Measurements from ENCODE around the gene WSCD2.

Gene WSCD2

GRCh38 chr12:108285016-108285415, 155.9 kb downstream of the WSCD2 start:
- WGBS (ENCODE audit: extremely low coverage, insufficient coverage, low lambda C conversion rate) = no CpG with 5 or more reads among the region's 2 CpGs
- DNase-seq = no peak
- H3K36me3 ChIP-seq (ENCODE audit: control insufficient read depth, insufficient read depth, low read length) = no peaks in the 10 kb centered on the region

DNA sequence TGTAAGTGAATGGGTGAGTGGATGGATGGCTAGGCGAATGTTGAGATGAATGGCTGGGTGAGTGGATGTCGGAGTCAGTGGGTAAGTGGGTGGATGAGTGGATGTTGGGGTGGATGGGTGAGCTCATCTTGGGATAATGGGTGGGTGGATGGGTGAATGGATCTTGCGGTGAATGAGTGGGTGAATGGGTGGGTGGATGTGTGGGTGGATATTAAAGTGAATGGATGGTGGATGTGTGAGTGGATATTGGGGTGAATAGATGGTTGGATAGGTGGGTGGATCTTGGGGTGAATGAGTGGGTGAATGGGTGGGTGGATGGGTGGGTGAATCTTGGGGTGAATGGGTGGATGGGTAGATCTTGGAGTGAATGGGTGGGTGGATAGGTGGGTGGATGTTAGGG, 158.1 kb downstream of the WSCD2 start:
- no peaks in the 10 kb centered on the region for H3K36me3 ChIP-seq (ENCODE audit: control insufficient read depth, insufficient read depth, low read length)
- H4K8ac ChIP-seq (ENCODE audit: low read depth, low read length) = no peak overlapping the region
- no peak overlapping the region for H2AK5ac ChIP-seq (ENCODE audit: low read length)
- H3K23ac ChIP-seq (ENCODE audit: low read length) = no peak overlapping the region
- H3K4me1 ChIP-seq (ENCODE audit: control insufficient read depth, low read depth, low read length) = peaks cover 2% of the 10 kb centered on the region
- WGBS (ENCODE audit: extremely low coverage, insufficient coverage, low lambda C conversion rate) = 100% methylated on average over 1 of the region's 3 CpGs
- no peak for DNase-seq
- H3K27ac ChIP-seq (ENCODE audit: low read depth, low read length) = no peak overlapping the region
- no peak overlapping the region for H3K4me3 ChIP-seq (ENCODE audit: low read length)
- H3K79me1 ChIP-seq (ENCODE audit: low read length) = no peaks in the 10 kb centered on the region
- H3K79me2 ChIP-seq (ENCODE audit: control insufficient read depth, insufficient read depth, low read length) = no peaks in the 10 kb centered on the region
- H3K56ac ChIP-seq (ENCODE audit: low read length) = no peak overlapping the region
- H3K9ac ChIP-seq (ENCODE audit: low read length) = no peak overlapping the region
- no peak overlapping the region for H3K4me2 ChIP-seq (ENCODE audit: low read length)
- no peak overlapping the region for H2BK5ac ChIP-seq (ENCODE audit: low read length)
- no peak overlapping the region for H2BK120ac ChIP-seq (ENCODE audit: low read depth, low read length)
- H4K5ac ChIP-seq (ENCODE audit: low read length) = no peak overlapping the region
- no peak overlapping the region for H3K18ac ChIP-seq (ENCODE audit: low read length)
- H3K27me3 ChIP-seq (ENCODE audit: insufficient read depth, low read length, poor library complexity) = no peaks in the 10 kb centered on the region
- no peak overlapping the region for H2BK15ac ChIP-seq (replicated peaks; ENCODE audit: low read depth)
- H3K4ac ChIP-seq (ENCODE audit: low read depth, low read length) = no peak overlapping the region

More at GRCh38 chr12:108285016-108285415, 155.9 kb downstream of the WSCD2 start:
- no peak overlapping the region for H3K4me3 ChIP-seq (ENCODE audit: low read length)
- H3K79me2 ChIP-seq (ENCODE audit: control insufficient read depth, insufficient read depth, low read length) = no peaks in the 10 kb centered on the region
- H2BK120ac ChIP-seq (ENCODE audit: low read depth, low read length) = no peak overlapping the region
- H3K27ac ChIP-seq (ENCODE audit: low read depth, low read length) = no peak overlapping the region
- H3K9ac ChIP-seq (ENCODE audit: low read length) = no peak overlapping the region
- H2BK15ac ChIP-seq (replicated peaks; ENCODE audit: low read depth) = no peak overlapping the region
- no peak overlapping the region for H2BK5ac ChIP-seq (ENCODE audit: low read length)
- H3K4me1 ChIP-seq (ENCODE audit: control insufficient read depth, low read depth, low read length) = peaks cover 2% of the 10 kb centered on the region
- H3K79me1 ChIP-seq (ENCODE audit: low read length) = no peaks in the 10 kb centered on the region
- no peak overlapping the region for H3K4ac ChIP-seq (ENCODE audit: low read depth, low read length)
- no peaks in the 10 kb centered on the region for H3K27me3 ChIP-seq (ENCODE audit: insufficient read depth, low read length, poor library complexity)
- H2AK5ac ChIP-seq (ENCODE audit: low read length) = no peak overlapping the region
- no peak overlapping the region for H3K4me2 ChIP-seq (ENCODE audit: low read length)
- H4K5ac ChIP-seq (ENCODE audit: low read length) = no peak overlapping the region
- H3K56ac ChIP-seq (ENCODE audit: low read length) = no peak overlapping the region
- H3K23ac ChIP-seq (ENCODE audit: low read length) = no peak overlapping the region
- no peak overlapping the region for H4K8ac ChIP-seq (ENCODE audit: low read depth, low read length)
- H3K18ac ChIP-seq (ENCODE audit: low read length) = no peak overlapping the region

GRCh38 chr12:108289350-108290161, 160.5 kb downstream of the WSCD2 start:
- WGBS (ENCODE audit: extremely low coverage, insufficient coverage, low lambda C conversion rate) = no CpG with 5 or more reads among the region's 11 CpGs
- no peak overlapping the region for H2BK120ac ChIP-seq (ENCODE audit: low read depth, low read length)

DNA sequence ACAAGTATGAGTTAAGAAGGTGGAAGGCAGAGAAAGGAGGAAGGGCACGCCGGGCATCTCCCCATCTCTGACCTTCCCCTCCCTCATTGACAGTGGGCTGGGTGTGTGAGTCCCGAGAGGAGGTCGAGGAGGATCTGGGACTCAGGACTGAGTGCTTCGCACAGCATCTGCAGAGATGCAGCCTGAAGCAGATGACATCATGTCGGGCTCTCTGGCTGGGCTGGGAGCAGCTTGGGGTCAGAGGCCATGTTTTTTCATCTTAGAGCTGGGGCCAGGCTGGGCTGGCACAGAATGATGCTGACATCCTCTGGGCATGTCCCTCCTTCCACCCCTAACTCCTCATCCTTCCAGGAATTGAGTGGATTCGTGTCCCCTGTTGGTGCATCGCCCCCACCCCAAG, 166.6 kb downstream of the WSCD2 start:
- H3K36me3 ChIP-seq (ENCODE audit: control insufficient read depth, insufficient read depth, low read length) = no peaks in the 10 kb centered on the region
- WGBS (ENCODE audit: extremely low coverage, insufficient coverage, low lambda C conversion rate) = no CpG with 5 or more reads among the region's 8 CpGs

More at GRCh38 chr12:108289350-108290161, 160.5 kb downstream of the WSCD2 start:
- H3K23ac ChIP-seq (ENCODE audit: low read length) = no peak overlapping the region
- H3K4me1 ChIP-seq (ENCODE audit: control insufficient read depth, low read depth, low read length) = peaks cover 2% of the 10 kb centered on the region
- no peaks in the 10 kb centered on the region for H3K36me3 ChIP-seq (ENCODE audit: control insufficient read depth, insufficient read depth, low read length)
- H3K27me3 ChIP-seq (ENCODE audit: insufficient read depth, low read length, poor library complexity) = no peaks in the 10 kb centered on the region
- DNase-seq = no peak
- H3K56ac ChIP-seq (ENCODE audit: low read length) = no peak overlapping the region
- H3K4ac ChIP-seq (ENCODE audit: low read depth, low read length) = no peak overlapping the region
- no peak overlapping the region for H4K8ac ChIP-seq (ENCODE audit: low read depth, low read length)
- no peak overlapping the region for H2BK5ac ChIP-seq (ENCODE audit: low read length)
- no peak overlapping the region for H2AK5ac ChIP-seq (ENCODE audit: low read length)
- no peak overlapping the region for H3K4me3 ChIP-seq (ENCODE audit: low read length)
- no peak overlapping the region for H3K27ac ChIP-seq (ENCODE audit: low read depth, low read length)
- H3K18ac ChIP-seq (ENCODE audit: low read length) = no peak overlapping the region
- no peak overlapping the region for H2BK15ac ChIP-seq (replicated peaks; ENCODE audit: low read depth)
- H3K79me2 ChIP-seq (ENCODE audit: control insufficient read depth, insufficient read depth, low read length) = no peaks in the 10 kb centered on the region
- H3K9ac ChIP-seq (ENCODE audit: low read length) = no peak overlapping the region
- H3K4me2 ChIP-seq (ENCODE audit: low read length) = no peak overlapping the region
- H4K5ac ChIP-seq (ENCODE audit: low read length) = no peak overlapping the region
- H3K79me1 ChIP-seq (ENCODE audit: low read length) = no peaks in the 10 kb centered on the region

DNA sequence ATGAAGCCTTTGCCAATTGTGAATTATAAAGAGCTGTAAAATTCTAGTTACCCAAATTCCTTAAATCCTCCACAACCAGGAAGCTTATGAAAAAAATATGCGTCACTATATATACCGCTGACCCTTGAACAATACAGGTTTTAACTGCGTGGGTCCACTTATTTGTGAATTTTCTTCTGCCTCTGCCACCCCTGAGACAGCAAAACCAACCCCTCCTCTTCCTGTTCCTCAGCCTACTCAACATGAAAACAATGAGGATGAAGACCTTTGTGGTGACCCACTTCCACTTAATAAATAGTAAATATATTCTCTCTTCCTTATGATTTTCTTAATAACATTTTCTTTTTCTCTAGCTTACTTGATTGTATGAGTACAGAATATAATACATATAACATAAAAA, 167.9 kb downstream of the WSCD2 start:
- Histone ChIP-seq H2BK120ac (ENCODE audit: low read depth, low read length) (no peak overlapping the region), H2BK15ac (replicated peaks; ENCODE audit: low read depth) (no peak overlapping the region), H3K4me1 (ENCODE audit: control insufficient read depth, low read depth, low read length) (no peaks in the 10 kb centered on the region), H3K23ac (ENCODE audit: low read length) (no peak overlapping the region), H3K18ac (ENCODE audit: low read length) (no peak overlapping the region), H3K27me3 (ENCODE audit: insufficient read depth, low read length, poor library complexity) (no peaks in the 10 kb centered on the region), H3K79me1 (ENCODE audit: low read length) (no peaks in the 10 kb centered on the region), H3K9ac (ENCODE audit: low read length) (no peak overlapping the region), H3K79me2 (ENCODE audit: control insufficient read depth, insufficient read depth, low read length) (no peaks in the 10 kb centered on the region), H4K5ac (ENCODE audit: low read length) (no peak overlapping the region), H2BK5ac (ENCODE audit: low read length) (no peak overlapping the region), H4K8ac (ENCODE audit: low read depth, low read length) (no peak overlapping the region), H3K4me2 (ENCODE audit: low read length) (no peak overlapping the region), H2AK5ac (ENCODE audit: low read length) (no peak overlapping the region), H3K56ac (ENCODE audit: low read length) (no peak overlapping the region), H3K36me3 (ENCODE audit: control insufficient read depth, insufficient read depth, low read length) (no peaks in the 10 kb centered on the region), H3K4me3 (ENCODE audit: low read length) (no peak overlapping the region), H3K4ac (ENCODE audit: low read depth, low read length) (no peak overlapping the region), H3K27ac (ENCODE audit: low read depth, low read length) (no peak overlapping the region)
- no peak for DNase-seq
- no CpG with 5 or more reads among the region's 3 CpGs for WGBS (ENCODE audit: extremely low coverage, insufficient coverage, low lambda C conversion rate)

More for the DNA sequence above, 166.6 kb downstream of the WSCD2 start:
- no peak overlapping the region for H3K23ac ChIP-seq (ENCODE audit: low read length)
- no peak for DNase-seq
- H4K8ac ChIP-seq (ENCODE audit: low read depth, low read length) = no peak overlapping the region
- H3K9ac ChIP-seq (ENCODE audit: low read length) = no peak overlapping the region
- no peak overlapping the region for H3K27ac ChIP-seq (ENCODE audit: low read depth, low read length)
- H3K79me2 ChIP-seq (ENCODE audit: control insufficient read depth, insufficient read depth, low read length) = no peaks in the 10 kb centered on the region
- no peaks in the 10 kb centered on the region for H3K4me1 ChIP-seq (ENCODE audit: control insufficient read depth, low read depth, low read length)
- no peaks in the 10 kb centered on the region for H3K79me1 ChIP-seq (ENCODE audit: low read length)
- no peak overlapping the region for H3K4ac ChIP-seq (ENCODE audit: low read depth, low read length)
- H3K18ac ChIP-seq (ENCODE audit: low read length) = no peak overlapping the region
- H2BK120ac ChIP-seq (ENCODE audit: low read depth, low read length) = no peak overlapping the region
- H2BK5ac ChIP-seq (ENCODE audit: low read length) = no peak overlapping the region
- H3K56ac ChIP-seq (ENCODE audit: low read length) = no peak overlapping the region
- no peak overlapping the region for H2BK15ac ChIP-seq (replicated peaks; ENCODE audit: low read depth)
- no peak overlapping the region for H3K4me2 ChIP-seq (ENCODE audit: low read length)
- H3K4me3 ChIP-seq (ENCODE audit: low read length) = no peak overlapping the region
- H4K5ac ChIP-seq (ENCODE audit: low read length) = no peak overlapping the region
- H2AK5ac ChIP-seq (ENCODE audit: low read length) = no peak overlapping the region
- H3K27me3 ChIP-seq (ENCODE audit: insufficient read depth, low read length, poor library complexity) = no peaks in the 10 kb centered on the region

DNA sequence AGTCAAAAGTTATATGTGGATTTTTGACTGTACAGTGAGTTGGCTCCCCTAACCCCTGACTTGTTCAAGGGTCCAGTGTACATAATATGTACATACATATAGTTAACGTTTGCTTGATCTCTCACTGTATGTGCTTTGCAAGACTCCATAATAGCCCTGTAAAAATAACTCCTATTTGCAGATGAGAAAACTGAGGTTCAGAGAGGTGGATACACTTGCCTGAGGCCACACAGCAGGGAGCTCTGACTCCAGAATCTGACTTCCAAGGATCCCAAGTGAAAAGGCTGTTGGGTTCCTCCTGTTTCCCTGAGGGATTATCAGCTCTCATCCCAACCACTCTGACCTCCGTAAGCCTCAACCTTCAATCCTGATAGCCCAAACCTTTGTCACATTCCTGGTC, 168.3 kb downstream of the WSCD2 start:
- DNase-seq = no peak
- Histone ChIP-seq H3K79me2 (ENCODE audit: control insufficient read depth, insufficient read depth, low read length) (no peaks in the 10 kb centered on the region), H3K18ac (ENCODE audit: low read length) (no peak overlapping the region), H3K27ac (ENCODE audit: low read depth, low read length) (no peak overlapping the region), H3K36me3 (ENCODE audit: control insufficient read depth, insufficient read depth, low read length) (no peaks in the 10 kb centered on the region), H2BK5ac (ENCODE audit: low read length) (no peak overlapping the region), H3K79me1 (ENCODE audit: low read length) (no peaks in the 10 kb centered on the region), H3K4ac (ENCODE audit: low read depth, low read length) (no peak overlapping the region), H3K56ac (ENCODE audit: low read length) (no peak overlapping the region), H2BK120ac (ENCODE audit: low read depth, low read length) (no peak overlapping the region), H4K8ac (ENCODE audit: low read depth, low read length) (no peak overlapping the region), H2BK15ac (replicated peaks; ENCODE audit: low read depth) (no peak overlapping the region), H3K4me2 (ENCODE audit: low read length) (no peak overlapping the region), H3K4me3 (ENCODE audit: low read length) (no peak overlapping the region), H3K9ac (ENCODE audit: low read length) (no peak overlapping the region), H3K23ac (ENCODE audit: low read length) (no peak overlapping the region), H3K4me1 (ENCODE audit: control insufficient read depth, low read depth, low read length) (no peaks in the 10 kb centered on the region), H3K27me3 (ENCODE audit: insufficient read depth, low read length, poor library complexity) (no peaks in the 10 kb centered on the region), H2AK5ac (ENCODE audit: low read length) (no peak overlapping the region), H4K5ac (ENCODE audit: low read length) (no peak overlapping the region)
- no CpG with 5 or more reads among the region's 2 CpGs for WGBS (ENCODE audit: extremely low coverage, insufficient coverage, low lambda C conversion rate)

All from mesendoderm (in vitro differentiated cells).